Measurements from ENCODE around the gene TMC1. TPM values are rescaled to one million over a fixed set of nuclear protein-coding genes. Genes with fewer than 3 reads are reported as not detected.
A peak's percentile ranks its signal among the peaks of the same experiment; 100 is the strongest.

TMC1 gene
- total RNA-seq, 1 donor: 0.36 TPM

GRCh38 chr9:72826996-72827949 lies 305.9 kb downstream of the TMC1 start:
- no peak overlapping the region for H3K4me3 ChIP-seq (ENCODE audit: low read depth, low read length)
- peak; percentile 21 for DNase-seq (ENCODE audit: low read depth)
- no peak for TF ChIP-seq CTCF (IDR thresholded peaks at IDR 0.05; ENCODE audit: insufficient read depth, low read length)

- TF ChIP-seq CTCF (IDR thresholded peaks at IDR 0.05; ENCODE audit: insufficient read depth, low read length): no peak
- no peak overlapping the region for H3K4me3 ChIP-seq (ENCODE audit: low read depth, low read length)
- peak; percentile 35 for DNase-seq (ENCODE audit: low read depth)
Measured at GRCh38 chr9:72827950-72828731, 306.7 kb downstream of the TMC1 start.

- no peak for TF ChIP-seq CTCF (IDR thresholded peaks at IDR 0.05; ENCODE audit: insufficient read depth, low read length)
- no peak for DNase-seq (ENCODE audit: low read depth)
- no peak overlapping the region for H3K4me3 ChIP-seq (ENCODE audit: low read depth, low read length)
Measured at GRCh38 chr9:72834994-72835393, 313.6 kb downstream of the TMC1 start.

GRCh38 chr9:72836790-72837189 lies 315.4 kb downstream of the TMC1 start:
- DNase-seq (ENCODE audit: low read depth): no peak
- H3K4me3 ChIP-seq (ENCODE audit: low read depth, low read length): no peak overlapping the region
- no peak for TF ChIP-seq CTCF (IDR thresholded peaks at IDR 0.05; ENCODE audit: insufficient read depth, low read length)

- no peak for TF ChIP-seq CTCF (IDR thresholded peaks at IDR 0.05; ENCODE audit: insufficient read depth, low read length)
- no peak overlapping the region for H3K4me3 ChIP-seq (ENCODE audit: low read depth, low read length)
- DNase-seq (ENCODE audit: low read depth): peak; percentile 25
Measured at GRCh38 chr9:72839085-72839484, 317.7 kb downstream of the TMC1 start.

- H3K4me3 ChIP-seq (ENCODE audit: low read depth, low read length): no peak overlapping the region
- DNase-seq (ENCODE audit: low read depth): no peak
- no peak for TF ChIP-seq CTCF (IDR thresholded peaks at IDR 0.05; ENCODE audit: insufficient read depth, low read length)
Measured at GRCh38 chr9:72843520-72844439, 322.4 kb downstream of the TMC1 start.

Data from fibroblast of the aortic adventitia (primary cell).